AG04450 (cell line): Measurements from ENCODE around the gene TSKS. TPM values are rescaled to one million over a fixed set of nuclear protein-coding genes. Genes with fewer than 3 reads are reported as not detected.
A peak's percentile ranks its signal among the peaks of the same experiment; 100 is the strongest.

Experiments
- CTCF ChIA-PET: fragments of 300-600, 350-600 bp; formaldehyde crosslinking; extraction: SDS; loops from one replicate; lab custom pipeline; 2022; ENCODE audit warnings: antibody characterized with exemption, inconsistent platforms; lab: Charles Lee
- POLR2A ChIA-PET: fragments of 350-600 bp; formaldehyde crosslinking; extraction: SDS; loops from one replicate; lab custom pipeline; 2021; ENCODE audit warnings: antibody characterized with exemption, inconsistent platforms; lab: Yijun Ruan, JAX
- DNase-seq: peaks from one replicate; pipeline ENCODE4 v3.0.0-alpha.2; 2011; ENCODE audit warnings: low read depth, low spot score
- H3K27ac ChIP-seq: one replicate; pipeline ENCODE4 v1.5.1; 2012; ENCODE audit warnings: low read depth, low read length, control low read depth
- H3K27me3 ChIP-seq: one replicate; pipeline ENCODE4 v1.6.0; 2012; ENCODE audit warnings: low read length; ENCODE audit not compliant: control insufficient read depth, insufficient read depth
- H3K4me3 ChIP-seq: 2 replicates; pipeline ENCODE4 v1.5.1; 2011; ENCODE audit warnings: mild to moderate bottlenecking, low read depth, low read length, control low read depth
- H3K9me3 ChIP-seq: 2 replicates; pipeline ENCODE4 v1.5.1; 2012; ENCODE audit warnings: low read length; ENCODE audit not compliant: control insufficient read depth, insufficient read depth
- CTCF ChIP-seq: IDR thresholded peaks from 2 replicates; pipeline ENCODE4 v1.5.1; 2011; ENCODE audit warnings: low read depth, low read length, control low read depth, inconsistent platforms
- polyA plus RNA-seq: library from polyadenylated mRNA; depleted of rRNA; stranded (reverse); fragments of >200 nt; gene quantifications from 2 replicates; pipeline ENCODE4 v1.2.3, GENCODE V29; 2011

TSKS gene
- polyA plus RNA-seq, 1 experiment: not detected

- TF ChIP-seq CTCF: no peak
- H3K9me3 ChIP-seq: no peaks in the 10 kb centered on the region; the same call in 1 of the 2 replicates
- H3K4me3 ChIP-seq: peak overlapping the region; percentile 77
- ChIA-PET CTCF (interaction anchor here (1.5 kb wide), 1 partner anchor 124 kb away, joined by 3 read pairs; no protein-coding TSS in a partner anchor), POLR2A (interaction anchor here (0.6 to 1.4 kb wide), 3 partner anchors 44 to 118 kb away, joined by 3 to 4 read pairs (median 4); partner anchors contain the start of gene CPT1C)
- DNase-seq: no peak
- no peaks in the 10 kb centered on the region for H3K27me3 ChIP-seq
- peak overlapping the region; percentile 39 for H3K27ac ChIP-seq
Observed at GRCh38 chr19:49809160-49809940, 46.2 kb upstream of the TSKS start.

GRCh38 chr19:49808711-49809159 is 45.6 kb upstream of the TSKS start:
- ChIA-PET CTCF (no interaction called here), POLR2A (interaction anchor here (1.0 kb wide), 1 partner anchor 118 kb away, joined by 4 read pairs; the partner anchor contains the start of gene CPT1C)
- H3K4me3 ChIP-seq: peak overlapping the region; percentile 77
- H3K9me3 ChIP-seq: no peaks in the 10 kb centered on the region; the same call in 1 of the 2 replicates
- DNase-seq: peak; percentile 53
- H3K27me3 ChIP-seq: no peaks in the 10 kb centered on the region
- TF ChIP-seq CTCF: no peak
- no peak overlapping the region for H3K27ac ChIP-seq

- no peaks in the 10 kb centered on the region; the same call in 1 of the 2 replicates for H3K9me3 ChIP-seq
- CTCF ChIA-PET: interaction anchor here (1.0 kb wide), 1 partner anchor 11 kb away, joined by 3 read pairs; no protein-coding TSS in a partner anchor
- H3K27me3 ChIP-seq: no peaks in the 10 kb centered on the region
- TF ChIP-seq CTCF: no peak
- DNase-seq: no peak
- no peak overlapping the region for H3K27ac ChIP-seq
- POLR2A ChIA-PET: interaction anchor here (1.0 kb wide), 1 partner anchor 117 kb away, joined by 4 read pairs; the partner anchor contains the start of gene CPT1C
- H3K4me3 ChIP-seq: peak overlapping the region; percentile 22
Observed at GRCh38 chr19:49807904-49808675, 45.0 kb upstream of the TSKS start.

- Histone ChIP-seq H3K4me3 (no peak overlapping the region), H3K27ac (no peak overlapping the region), H3K27me3 (no peaks in the 10 kb centered on the region), H3K9me3 (no peaks in the 10 kb centered on the region; the same call in 1 of the 2 replicates)
- no peak for DNase-seq
- no peak for TF ChIP-seq CTCF
- ChIA-PET POLR2A (no interaction called here), CTCF (interaction anchor here (1.0 kb wide), 1 partner anchor 12 kb away, joined by 3 read pairs; no protein-coding TSS in a partner anchor)
Observed at GRCh38 chr19:49807058-49807903, 44.2 kb upstream of the TSKS start.
